Fibroblast of skin of right quadriceps (primary cell): ENCODE measurements around the gene CREB3L2.

Experiments
- DNase-seq: peaks from one replicate; pipeline ENCODE4 v3.0.0-alpha.2; 2013

The CREB3L2 gene

DNA sequence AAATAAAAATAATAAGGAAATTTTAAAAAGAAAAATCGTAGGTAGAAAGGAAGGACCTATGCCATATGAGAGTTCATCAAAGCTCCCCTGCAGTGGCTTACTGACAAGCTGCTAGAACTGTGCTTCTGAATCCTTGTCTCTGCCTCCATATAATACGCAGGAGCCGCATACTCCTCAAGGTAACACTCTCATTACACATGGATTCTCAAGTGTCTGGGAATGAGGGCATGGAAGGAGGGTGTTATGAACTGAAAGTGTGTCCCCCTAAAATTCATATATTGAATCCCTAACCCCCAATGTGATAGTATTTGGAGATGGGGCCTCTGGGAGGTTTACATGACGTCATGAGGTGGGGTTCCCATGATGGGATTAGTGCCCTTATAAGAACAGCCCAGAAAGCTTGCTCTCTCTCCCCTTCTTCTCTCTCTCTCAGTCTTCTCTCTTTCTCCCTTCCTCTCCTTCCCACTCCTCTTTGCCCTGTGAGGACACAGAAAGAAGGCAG, 35.2 kb downstream of the CREB3L2 start:
- no peak for DNase-seq

DNA sequence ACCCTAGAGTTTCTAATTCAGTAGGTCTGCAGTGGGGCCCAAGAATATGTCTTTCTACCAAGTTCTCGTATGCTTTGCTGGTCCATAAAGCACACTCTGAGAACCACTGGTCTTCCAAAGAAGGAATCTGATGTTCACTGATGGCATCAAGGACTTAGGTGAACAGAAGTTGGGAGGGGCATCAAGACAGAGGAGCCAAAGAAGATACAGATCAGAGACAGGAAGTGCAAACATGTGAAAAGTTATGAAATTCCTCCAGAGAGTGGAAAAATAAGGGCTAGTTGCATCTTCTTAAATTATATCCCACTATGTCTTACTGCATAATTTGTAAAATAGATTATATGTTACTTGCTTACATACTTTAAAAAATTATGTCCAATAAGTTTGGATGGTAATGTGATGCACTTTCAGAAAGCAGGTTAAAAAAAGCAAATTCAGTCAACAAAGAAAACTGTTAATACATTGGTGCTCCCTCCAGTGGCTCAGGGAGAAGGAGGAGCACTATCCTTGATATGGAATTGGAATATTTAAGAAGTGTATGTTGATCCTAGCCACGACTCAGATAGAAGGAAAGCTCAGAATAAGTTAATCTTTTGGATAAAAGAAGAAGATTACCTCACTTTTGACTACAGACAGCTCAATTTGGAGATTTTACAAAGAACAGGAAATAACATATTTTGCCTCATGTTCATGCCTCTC, 35.8 kb downstream of the CREB3L2 start:
- DNase-seq, result no peak

DNA sequence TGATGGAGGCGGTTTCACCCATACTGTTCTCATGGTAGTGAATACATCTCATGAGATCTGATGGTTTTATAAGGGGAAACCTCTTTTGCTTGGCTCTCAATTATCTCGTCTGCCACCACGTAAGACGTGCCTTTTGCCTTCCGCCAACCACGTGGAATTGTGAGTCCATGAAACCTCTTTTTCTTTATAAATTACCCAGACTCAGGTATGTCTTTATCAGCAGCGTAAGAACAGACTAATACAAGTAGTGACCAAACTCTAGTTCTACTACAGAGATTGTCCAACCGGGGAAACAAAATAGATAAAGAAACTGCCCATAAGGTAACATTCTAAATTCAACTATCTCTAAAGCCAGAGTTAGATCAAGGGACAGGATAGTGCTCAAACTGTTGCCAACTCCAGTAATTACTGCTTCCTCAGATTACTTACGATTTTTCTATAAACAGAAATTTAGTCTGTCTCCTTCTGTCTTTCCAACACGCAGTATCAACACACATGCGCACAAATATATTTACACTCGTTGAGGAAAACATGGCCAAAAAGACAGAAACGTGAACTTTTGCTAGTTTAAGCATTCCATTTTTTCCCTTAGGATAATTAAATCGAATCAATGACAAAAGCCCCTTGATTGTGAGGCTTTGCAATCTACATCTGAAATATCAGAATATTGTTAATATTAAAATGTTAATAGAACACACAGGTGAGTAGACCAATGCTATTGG, 36.9 kb downstream of the CREB3L2 start:
- no peak for DNase-seq

DNA sequence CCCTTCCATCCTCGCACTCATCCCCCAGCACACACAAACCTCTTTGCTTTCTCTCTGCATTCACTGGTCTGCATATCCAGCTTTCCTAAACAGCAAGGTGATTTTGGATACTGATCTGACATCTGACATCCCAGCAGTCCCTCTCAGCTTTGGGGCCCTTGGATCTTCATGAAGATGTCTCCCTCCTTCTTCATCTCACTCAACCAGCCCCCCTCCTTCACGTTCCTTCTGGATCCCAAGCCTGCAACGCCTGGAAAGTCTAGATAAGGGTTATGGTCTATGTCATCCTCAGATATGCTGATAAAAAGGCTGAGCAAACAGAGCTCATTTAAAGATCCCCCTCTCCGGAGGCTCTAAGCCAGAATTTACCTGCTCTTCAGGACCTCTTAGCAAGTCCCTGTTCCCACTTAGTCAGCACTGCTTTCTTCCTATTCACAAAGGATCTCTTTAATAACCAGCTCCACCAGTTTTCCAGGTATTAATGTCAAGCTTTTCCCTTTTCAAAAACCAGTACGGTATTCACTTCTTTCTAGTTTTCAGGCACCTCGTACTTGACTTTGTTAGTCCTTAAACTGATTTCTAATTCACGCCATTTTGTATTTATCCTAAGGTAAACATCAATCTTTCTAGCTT, 38.9 kb downstream of the CREB3L2 start:
- DNase-seq, result no peak

GRCh38 chr7:137962491-137962874, 39.4 kb downstream of the CREB3L2 start:
- DNase-seq, result no peak

GRCh38 chr7:137961200-137962177, 40.4 kb downstream of the CREB3L2 start:
- DNase-seq, result peak; percentile 50

DNA sequence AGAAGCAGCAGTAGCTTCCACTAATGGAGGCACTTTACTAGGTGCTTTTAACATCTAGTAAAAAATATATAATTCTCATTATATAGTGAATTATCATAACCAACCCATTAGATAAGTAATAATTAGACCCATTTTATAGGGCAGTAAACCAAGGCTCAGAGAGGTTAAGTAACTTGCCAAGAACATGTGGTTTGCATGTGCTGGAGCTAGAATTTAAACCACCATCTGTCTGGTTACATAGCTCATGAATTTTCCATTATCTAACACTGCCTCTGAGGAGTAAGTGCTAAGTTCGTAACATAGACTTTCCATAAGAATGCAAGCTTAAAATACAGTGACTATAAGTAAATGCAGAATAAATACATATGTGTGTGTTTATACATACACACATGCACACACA, 41.9 kb downstream of the CREB3L2 start:
- no peak for DNase-seq

DNA sequence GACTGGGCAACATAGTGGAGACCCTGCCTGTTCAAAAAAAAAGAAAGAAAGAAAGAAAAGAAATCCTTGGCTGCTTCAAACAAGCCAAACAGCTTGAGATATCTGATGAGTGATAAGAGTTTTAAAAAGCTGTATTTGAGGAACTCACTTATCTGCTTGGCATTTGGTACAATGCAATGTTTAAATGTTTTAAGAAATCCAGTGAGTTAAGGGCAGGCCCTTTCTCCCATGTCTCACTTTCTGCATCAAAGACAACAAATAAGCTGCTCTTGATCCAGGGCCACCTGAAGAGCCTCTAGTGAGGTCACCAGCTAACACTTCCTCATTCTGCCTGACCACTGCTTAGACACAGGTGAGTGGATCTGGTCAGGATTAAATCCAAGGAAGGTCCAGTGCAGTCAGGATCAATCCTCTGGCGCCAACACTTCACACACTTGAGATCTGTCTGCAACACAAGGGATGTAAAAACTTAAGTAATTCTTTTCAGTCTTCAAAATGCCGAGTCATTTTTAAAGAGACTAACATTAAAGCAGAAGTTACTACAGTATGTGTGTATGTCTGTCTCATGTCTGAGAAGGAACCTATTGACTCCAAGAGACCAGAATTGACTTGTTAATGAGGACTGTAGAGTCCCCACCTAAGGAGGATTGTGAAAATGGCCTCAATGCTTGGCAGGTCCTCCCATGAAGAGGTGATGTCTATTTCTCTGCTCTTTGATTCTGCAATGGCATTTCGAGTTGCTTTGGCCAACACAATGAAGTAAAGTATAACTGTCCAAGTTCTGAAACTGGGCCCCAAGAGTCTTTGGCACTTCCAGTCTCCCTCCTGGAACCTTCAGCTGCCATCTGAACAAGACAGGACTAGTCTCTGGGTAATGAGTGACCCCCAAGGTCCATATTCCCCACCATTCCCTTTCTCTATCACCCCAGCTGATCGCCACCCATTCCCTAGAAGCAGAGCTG, 43.1 kb downstream of the CREB3L2 start:
- DNase-seq, result no peak

DNA sequence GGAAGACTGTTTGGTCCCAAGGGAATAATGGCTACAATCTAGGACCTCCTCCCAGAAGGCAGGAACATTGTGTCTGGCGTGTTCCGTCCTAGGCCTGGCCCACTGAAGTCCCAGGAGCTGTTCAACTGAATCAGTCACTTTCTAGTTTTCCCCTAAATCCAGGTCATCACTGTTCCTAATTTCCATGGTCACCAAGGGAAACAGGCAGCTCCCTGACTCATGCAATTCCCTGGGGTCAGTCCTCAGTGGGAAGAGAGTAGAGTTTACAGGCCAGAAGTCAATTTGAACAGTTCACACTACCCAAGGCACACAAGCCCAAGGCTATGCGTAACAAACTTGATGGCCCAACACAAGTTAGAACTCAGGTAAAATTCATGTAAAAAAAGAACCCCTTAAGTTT, 44.0 kb downstream of the CREB3L2 start:
- DNase-seq, result peak; percentile 70

- no peak for DNase-seq
Measured at GRCh38 chr7:137956591-137956990, 45.3 kb downstream of the CREB3L2 start.

- DNase-seq, result no peak
Measured at GRCh38 chr7:137956183-137956582, 45.7 kb downstream of the CREB3L2 start.

DNA sequence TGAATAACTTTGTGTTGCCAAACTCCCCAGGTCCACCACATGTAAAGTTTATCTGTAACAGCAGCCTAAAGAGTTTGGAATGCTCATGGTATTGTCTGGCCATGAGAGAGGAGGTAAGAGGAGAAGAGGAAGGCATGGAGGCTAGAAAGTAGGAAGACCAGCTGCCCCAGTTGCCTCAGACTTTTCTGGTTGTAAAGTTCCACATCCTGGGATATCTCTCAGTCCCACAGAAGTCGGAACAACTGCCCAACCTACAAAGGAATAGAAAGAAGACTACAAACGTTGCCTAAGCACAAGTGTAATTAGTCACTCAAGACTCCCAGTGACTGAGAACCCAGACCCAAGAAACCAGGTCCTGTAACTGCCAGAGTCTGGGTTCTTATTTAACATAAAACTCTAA, 47.3 kb downstream of the CREB3L2 start:
- DNase-seq, result no peak

DNA sequence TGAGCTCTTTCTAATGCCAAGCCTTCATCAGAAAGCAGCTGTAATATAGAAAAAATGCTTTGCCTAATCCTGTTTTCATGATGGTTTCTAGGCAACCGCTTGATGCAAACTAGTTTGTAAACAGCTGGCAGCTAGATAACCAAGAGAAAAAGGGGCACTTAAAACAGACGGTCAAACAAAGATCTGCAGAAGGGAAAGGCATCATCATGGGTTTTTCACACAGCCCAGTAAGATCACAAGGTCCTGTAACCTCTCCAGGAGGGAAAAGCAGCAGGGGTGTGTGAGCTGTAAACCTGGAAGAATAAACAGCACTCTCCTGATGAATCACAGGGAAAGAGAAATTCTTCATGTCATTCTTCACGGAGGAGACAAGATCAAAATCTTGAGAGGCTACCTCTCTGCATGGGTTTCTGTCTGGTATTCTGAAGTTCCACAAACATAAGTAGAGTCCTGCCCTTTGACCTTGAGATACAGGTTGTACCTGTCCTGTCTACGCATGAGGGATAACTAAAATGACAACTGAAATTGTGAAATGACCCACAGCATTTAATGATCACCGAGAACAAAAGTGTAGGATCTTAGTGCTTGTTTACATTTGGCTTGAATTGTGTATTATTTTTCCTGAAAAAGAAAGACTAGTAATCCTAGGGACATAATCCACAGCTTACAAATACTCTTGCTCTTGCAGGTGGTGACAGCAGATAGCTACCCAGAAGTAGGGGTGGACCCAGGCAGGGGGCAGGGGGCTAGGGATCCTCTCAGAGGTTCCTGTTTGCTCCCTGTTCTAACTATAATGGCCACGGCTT, 48.0 kb downstream of the CREB3L2 start:
- DNase-seq, result peak; percentile 65

DNA sequence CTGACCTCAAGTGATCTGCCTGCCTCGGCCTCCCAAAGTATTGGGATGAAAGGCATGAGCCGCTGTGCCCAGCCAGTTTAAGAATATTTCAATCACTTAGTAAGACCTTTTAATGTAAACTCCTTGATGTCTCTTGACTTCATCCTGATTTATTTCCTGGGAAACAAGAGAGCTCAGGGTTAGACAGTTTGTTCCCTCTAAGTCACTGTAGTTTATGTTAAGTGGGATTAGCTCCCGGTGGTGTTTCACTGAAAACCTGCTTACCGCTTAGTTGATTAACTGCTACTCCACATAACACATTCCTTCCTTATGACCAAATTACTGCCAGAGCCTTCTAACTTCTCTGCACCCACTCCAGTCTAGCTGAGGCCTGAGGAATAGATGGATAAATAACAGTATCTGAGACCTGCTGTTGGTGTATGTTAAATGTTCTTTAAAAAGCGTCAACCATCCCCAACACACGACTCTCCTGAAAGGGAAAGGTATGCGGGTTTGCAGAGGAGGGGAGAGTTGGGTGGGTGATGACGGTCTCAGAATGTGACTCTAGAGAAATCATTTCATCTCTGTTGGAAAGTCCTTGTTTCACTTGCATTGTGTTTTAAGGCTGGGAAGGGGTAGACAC, 48.7 kb downstream of the CREB3L2 start:
- DNase-seq, result peak; percentile 95

DNA sequence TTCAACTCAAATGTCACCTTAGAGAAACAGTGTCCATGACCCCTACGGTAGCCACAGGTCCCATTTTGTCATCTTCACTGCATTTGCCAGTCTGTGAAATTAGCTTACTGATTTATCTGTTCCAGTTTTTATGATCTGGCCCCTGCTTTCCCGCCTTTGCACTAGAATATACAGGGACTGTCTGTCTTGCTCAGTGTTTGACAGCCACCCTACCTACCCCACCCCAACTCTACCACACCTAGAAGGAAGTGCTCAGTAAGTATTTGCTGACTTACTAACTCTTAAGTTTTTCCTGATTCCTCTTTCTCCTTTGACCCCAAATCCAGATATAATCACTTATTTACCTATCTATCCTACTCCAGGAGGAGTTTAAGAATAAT, 49.5 kb downstream of the CREB3L2 start:
- DNase-seq, result no peak

DNA sequence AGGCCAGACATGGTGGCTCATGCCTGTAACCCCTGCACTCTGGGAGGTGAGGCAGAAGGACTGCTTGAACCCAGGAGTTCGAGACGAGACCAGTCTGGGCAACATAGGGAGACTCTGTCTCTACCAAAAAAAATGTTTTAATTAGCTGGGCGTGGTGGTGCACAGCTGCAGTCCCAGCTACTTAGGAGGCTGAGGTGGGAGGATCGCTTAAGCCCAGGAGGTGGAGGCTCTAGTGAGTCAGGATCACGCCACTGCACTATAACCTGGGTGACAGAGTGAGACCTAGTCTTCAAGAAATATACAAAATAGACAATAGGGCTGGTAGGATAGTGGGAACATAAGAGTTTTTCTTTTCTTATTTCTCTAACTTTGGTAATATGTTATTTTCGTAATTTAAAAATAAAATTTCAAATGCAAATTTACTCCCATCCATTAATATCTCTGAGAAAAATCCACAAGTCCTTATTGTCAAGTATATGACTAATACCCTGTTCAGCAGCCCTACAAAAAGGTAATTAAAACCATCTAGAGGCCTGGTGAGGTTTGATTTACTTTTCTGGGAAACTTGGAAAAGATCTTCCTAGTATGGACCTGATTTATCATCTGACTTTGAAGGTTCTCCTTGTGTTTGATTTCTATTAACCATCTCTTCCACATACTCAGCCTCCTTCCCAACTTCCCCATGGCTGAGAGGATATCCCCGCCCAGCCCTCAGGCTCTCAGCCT, 50.0 kb downstream of the CREB3L2 start:
- peak; percentile 55 for DNase-seq

DNA sequence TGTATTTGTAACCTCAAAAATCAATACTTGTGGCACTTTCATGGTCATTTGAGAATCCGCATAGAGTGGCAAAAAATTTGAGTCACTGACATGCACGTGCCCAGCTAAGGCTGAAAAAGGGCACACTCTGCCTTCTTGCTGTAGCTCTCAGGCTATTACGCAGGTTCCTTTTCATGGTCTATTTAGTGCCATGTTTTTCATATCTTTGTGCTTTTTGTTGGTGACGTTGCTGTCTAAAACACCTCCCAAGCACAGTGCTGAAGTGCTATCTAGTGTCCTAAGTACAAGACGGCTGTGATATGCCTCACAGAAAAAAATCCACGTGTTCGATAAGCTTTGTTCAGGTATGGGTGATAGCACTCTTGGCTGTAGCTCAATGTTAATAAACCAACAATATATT, 50.9 kb downstream of the CREB3L2 start:
- no peak for DNase-seq

DNA sequence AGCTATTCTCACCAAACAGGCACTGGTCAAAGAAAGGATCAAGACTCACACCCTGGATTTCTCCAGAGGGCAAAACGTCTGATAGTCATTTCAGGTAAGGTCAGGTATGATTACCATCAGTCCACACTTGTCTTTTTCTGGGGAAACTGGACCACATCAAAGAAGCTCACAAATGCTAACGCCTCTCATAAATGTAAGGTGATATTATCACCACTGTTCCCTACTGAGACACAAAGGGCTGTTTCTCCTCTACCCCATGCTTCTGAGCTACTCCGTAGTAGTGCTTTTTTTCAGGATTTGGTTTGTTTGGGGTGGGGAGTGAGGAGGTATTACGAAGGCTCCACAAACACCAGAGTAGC, 51.6 kb downstream of the CREB3L2 start:
- DNase-seq, result no peak

- no peak for DNase-seq
Measured at GRCh38 chr7:137949416-137950262, 52.2 kb downstream of the CREB3L2 start.
